Tibial nerve (tissue), 4 donors: ENCODE data around the gene SRPK1. TPM values are rescaled to one million over a fixed set of nuclear protein-coding genes. Genes with fewer than 3 reads are reported as not detected.

Experiments used
- DNase-seq, 2 donors: peaks; one replicate each; pipeline ENCODE4 v3.0.0-alpha.2; 2019; ENCODE audit warnings: low spot score in 2 of 2
- H3K27ac ChIP-seq, 4 donors: fragments of 200-600 bp; sonication (generic) in 3 of 4; one replicate each; pipeline ENCODE4 v1.5.1; 2017 to 2019; ENCODE audit warnings: mild to moderate bottlenecking in 1 of 4
- H3K27me3 ChIP-seq, 2 donors: fragments of 200-600 bp; sonication (generic) in 1 of 2; one replicate each; pipeline versions ENCODE4 v1.5.1 to v1.6.0; 2017 to 2019
- H3K36me3 ChIP-seq, 3 donors: fragments of 200-600 bp; sonication (generic); one replicate each; pipeline ENCODE4 v1.5.1; 2018 to 2019
- H3K4me1 ChIP-seq, 4 donors: fragments of 200-600 bp; sonication (generic) in 3 of 4; one replicate each; pipeline ENCODE4 v1.5.1; 2017 to 2019
- H3K4me3 ChIP-seq, 4 donors: fragments of 200-600 bp; sonication (generic) in 3 of 4; one replicate each; pipeline ENCODE4 v1.5.1; 2017 to 2019; ENCODE audit warnings: mild to moderate bottlenecking in 1 of 4, moderate library complexity in 1 of 4
- H3K9me3 ChIP-seq, 4 donors: fragments of 200-600 bp; sonication (generic) in 3 of 4; one replicate each; pipeline ENCODE4 v1.5.1; 2017 to 2019
- CTCF ChIP-seq, 5 experiments: fragments of 200-600 bp in 3 of 5; fragments of 450-650 bp in 2 of 5; sonication (generic) in 3 of 5; IDR thresholded peaks; one replicate each; pipeline ENCODE4 v1.5.1; 2016 to 2019; ENCODE audit warnings: antibody characterized with exemption in 5 of 5, mild to moderate bottlenecking in 3 of 5, moderate library complexity in 2 of 5
- EP300 ChIP-seq, 2 donors: sonication (generic); formaldehyde crosslinking; IDR thresholded peaks; one replicate each; pipeline ENCODE4 v1.6.1; 2017; ENCODE audit warnings: antibody characterized with exemption in 2 of 2, mild to moderate bottlenecking in 1 of 2
- POLR2A ChIP-seq, 2 donors: fragments of 450-650 bp; IDR thresholded peaks; one replicate each; pipeline ENCODE4 v1.6.1; 2017; ENCODE audit warnings: antibody characterized with exemption in 2 of 2, mild to moderate bottlenecking in 2 of 2, moderate library complexity in 2 of 2
- WGBS, 2 donors: methylation state at CpG; one replicate each; pipeline ENCODE4 v1.1.5; 2018; 5-methylcytosine and 5-hydroxymethylcytosine counted together
- total RNA-seq, 4 donors: library from RNA; depleted of rRNA; stranded (reverse); fragments of >200 nt; gene quantifications; one replicate each; pipeline ENCODE4 v1.1.0, GENCODE V29; 2016

SRPK1 gene
- total RNA-seq, 4 donors from 2014 or later = 23.2 to 48.0 (median 40.2) TPM

- Histone ChIP-seq H3K27me3 (peaks cover 0 to 53% of the 10 kb centered on the region in 2 donors), H3K36me3 (no peaks in the 10 kb centered on the region)
- 44 to 64% methylated on average over 25 of the region's 25 CpGs for WGBS, 2 donors
Measured at GRCh38 chr6:35786810-35787209, 134.1 kb downstream of the SRPK1 start.

GRCh38 chr6:35786272-35786671 lies 134.6 kb downstream of the SRPK1 start:
- peaks cover 0 to 53% of the 10 kb centered on the region in 2 donors for H3K27me3 ChIP-seq

More at GRCh38 chr6:35786810-35787209, 134.1 kb downstream of the SRPK1 start:
- Histone ChIP-seq H3K27ac (no peak overlapping the region), H3K4me1 (no peaks in the 10 kb centered on the region), H3K9me3 (no peaks in the 10 kb centered on the region), H3K4me3 (no peak overlapping the region)
- TF ChIP-seq POLR2A (IDR thresholded peaks at IDR 0.05) (no peak), EP300 (IDR thresholded peaks at IDR 0.05) (no peak), CTCF (IDR thresholded peaks at IDR 0.05) (no peak)
- no peak for DNase-seq

GRCh38 chr6:35784200-35784599 lies 136.7 kb downstream of the SRPK1 start:
- H3K27me3 ChIP-seq = peaks cover 0 to 47% of the 10 kb centered on the region in 2 donors
- no peaks in the 10 kb centered on the region for H3K36me3 ChIP-seq
- 61 to 68% methylated on average over 2 of the region's 2 CpGs for WGBS, 2 donors
- no peak overlapping the region for H3K27ac ChIP-seq
- TF ChIP-seq EP300 (IDR thresholded peaks at IDR 0.05) (no peak), CTCF (IDR thresholded peaks at IDR 0.05) (no peak), POLR2A (IDR thresholded peaks at IDR 0.05) (no peak)
- no peak for DNase-seq
- no peaks in the 10 kb centered on the region for H3K4me1 ChIP-seq
- H3K9me3 ChIP-seq = no peaks in the 10 kb centered on the region
- no peak overlapping the region for H3K4me3 ChIP-seq

More at GRCh38 chr6:35786272-35786671, 134.6 kb downstream of the SRPK1 start:
- H3K4me1 ChIP-seq = no peaks in the 10 kb centered on the region
- TF ChIP-seq EP300 (IDR thresholded peaks at IDR 0.05) (no peak), POLR2A (IDR thresholded peaks at IDR 0.05) (no peak), CTCF (IDR thresholded peaks at IDR 0.05) (no peak)
- H3K9me3 ChIP-seq = no peaks in the 10 kb centered on the region
- no peak overlapping the region for H3K4me3 ChIP-seq
- H3K27ac ChIP-seq = no peak overlapping the region
- WGBS, 2 donors = 58 to 68% methylated on average over 2 of the region's 2 CpGs
- DNase-seq = no peak
- no peaks in the 10 kb centered on the region for H3K36me3 ChIP-seq

Other genes with a start within 250 kb of the SRPK1 start
- gene FKBP5, start 232.2 kb downstream of the SRPK1 start, total RNA-seq = 100 to 1,000 TPM; 304 to 768 (median 608) TPM
- 1 to 10 TPM in 2 of 4 donors, not detected in 2; 2.2 to 2.9 TPM for gene ARMC12, start 184.1 kb downstream of the SRPK1 start, total RNA-seq
- not detected for gene CLPSL2, start 144.5 kb downstream of the SRPK1 start, total RNA-seq
- not detected for gene CLPSL1, start 140.1 kb downstream of the SRPK1 start, total RNA-seq
- gene CLPS, start 123.8 kb downstream of the SRPK1 start, total RNA-seq = 10 to 100 TPM in 3 of 4 donors, 1 to 10 TPM in 1; 3.9 to 32.7 (median 13.0) TPM
- not detected for gene LHFPL5, start 115.7 kb downstream of the SRPK1 start, total RNA-seq
- 1 to 10 TPM in 1 of 4 donors, under 1 TPM in 1, not detected in 2; 0.30 to 1.1 TPM for gene SLC26A8, start 103.5 kb upstream of the SRPK1 start, total RNA-seq
- 10 to 100 TPM; 73.5 to 88.1 (median 83.2) TPM for gene MAPK14, start 106.7 kb upstream of the SRPK1 start, total RNA-seq
- 10 to 100 TPM in 2 of 4 donors, 1 to 10 TPM in 2; 2.7 to 11.7 (median 7.2) TPM for gene MAPK13, start 209.4 kb upstream of the SRPK1 start, total RNA-seq